Fibroblast of the aortic adventitia (primary cell): ENCODE measurements around the gene DYNC2H1. TPM values are rescaled to one million over a fixed set of nuclear protein-coding genes. Genes with fewer than 3 reads are reported as not detected.

Experiments
- DNase-seq: peaks from one replicate; pipeline ENCODE4 v3.0.0-alpha.2; 2010; ENCODE audit warnings: low read depth
- H3K4me3 ChIP-seq: 2 replicates; pipeline ENCODE4 v1.5.1; 2011; ENCODE audit warnings: low read depth, mild to moderate bottlenecking, control low read depth, low read length, moderate library complexity
- total RNA-seq: library from RNA; depleted of rRNA; stranded (reverse); fragments of >200 nt; gene quantifications from 2 replicates; pipeline ENCODE4 v1.2.3, GENCODE V29; 2012; ENCODE audit warnings: low replicate concordance
- TF ChIP-seq, protein P1 (sequence below): IDR thresholded peaks from 2 replicates; pipeline ENCODE4 v1.5.1; 2011; ENCODE audit warnings: mild to moderate bottlenecking, low read length, control low read depth, inconsistent platforms; ENCODE audit not compliant: insufficient read depth

The DYNC2H1 gene
- total RNA-seq, 1 donor = 74.0 TPM

DNA sequence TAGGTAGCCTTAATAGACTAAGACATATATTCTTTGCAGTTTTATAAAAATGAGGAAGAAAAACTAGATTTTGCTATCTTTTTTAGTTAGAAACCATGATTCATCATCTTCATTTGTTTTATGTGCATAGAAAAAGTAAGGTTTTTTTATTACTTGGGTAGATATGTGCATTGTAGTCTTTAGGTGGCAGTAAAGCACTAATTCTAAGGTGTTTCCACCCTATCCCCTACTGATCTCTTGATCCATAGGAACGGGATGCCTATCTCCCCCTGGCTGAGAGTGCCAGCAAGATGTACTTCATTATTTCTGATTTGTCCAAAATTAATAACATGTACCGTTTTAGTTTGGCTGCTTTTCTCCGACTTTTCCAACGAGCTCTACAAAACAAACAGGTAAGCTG, 148.1 kb downstream of the DYNC2H1 start:
- TF ChIP-seq, protein P1, sequence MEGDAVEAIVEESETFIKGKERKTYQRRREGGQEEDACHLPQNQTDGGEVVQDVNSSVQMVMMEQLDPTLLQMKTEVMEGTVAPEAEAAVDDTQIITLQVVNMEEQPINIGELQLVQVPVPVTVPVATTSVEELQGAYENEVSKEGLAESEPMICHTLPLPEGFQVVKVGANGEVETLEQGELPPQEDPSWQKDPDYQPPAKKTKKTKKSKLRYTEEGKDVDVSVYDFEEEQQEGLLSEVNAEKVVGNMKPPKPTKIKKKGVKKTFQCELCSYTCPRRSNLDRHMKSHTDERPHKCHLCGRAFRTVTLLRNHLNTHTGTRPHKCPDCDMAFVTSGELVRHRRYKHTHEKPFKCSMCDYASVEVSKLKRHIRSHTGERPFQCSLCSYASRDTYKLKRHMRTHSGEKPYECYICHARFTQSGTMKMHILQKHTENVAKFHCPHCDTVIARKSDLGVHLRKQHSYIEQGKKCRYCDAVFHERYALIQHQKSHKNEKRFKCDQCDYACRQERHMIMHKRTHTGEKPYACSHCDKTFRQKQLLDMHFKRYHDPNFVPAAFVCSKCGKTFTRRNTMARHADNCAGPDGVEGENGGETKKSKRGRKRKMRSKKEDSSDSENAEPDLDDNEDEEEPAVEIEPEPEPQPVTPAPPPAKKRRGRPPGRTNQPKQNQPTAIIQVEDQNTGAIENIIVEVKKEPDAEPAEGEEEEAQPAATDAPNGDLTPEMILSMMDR = peak; percentile 35
- H3K4me3 ChIP-seq = no peak overlapping the region
- DNase-seq = peak; percentile 40

GRCh38 chr11:103266167-103266831, 157.1 kb downstream of the DYNC2H1 start:
- DNase-seq = no peak
- no peak overlapping the region for H3K4me3 ChIP-seq
- TF ChIP-seq, protein P1 = no peak

DNA sequence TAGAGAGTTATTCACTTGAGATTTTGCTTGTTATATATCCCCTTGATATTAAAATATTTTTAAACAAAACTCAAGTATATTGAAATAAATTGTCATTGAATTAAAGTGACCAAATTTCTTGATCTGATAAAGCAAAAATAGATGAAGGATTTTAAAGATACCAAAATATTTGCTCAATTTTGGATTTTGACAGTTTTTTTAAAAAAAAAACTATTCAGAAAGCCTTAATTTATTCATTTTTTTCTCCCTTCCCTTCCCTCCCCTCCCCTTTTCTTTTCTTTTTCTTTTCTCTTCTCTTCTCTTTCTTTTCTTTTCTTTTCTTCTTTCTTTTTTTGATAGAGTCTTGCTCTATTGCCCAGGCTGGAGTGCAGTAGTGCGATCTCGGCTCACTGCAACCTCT, 163.7 kb downstream of the DYNC2H1 start:
- no peak overlapping the region for H3K4me3 ChIP-seq
- TF ChIP-seq, protein P1 = no peak
- DNase-seq = no peak

- H3K4me3 ChIP-seq = no peak overlapping the region
- no peak for DNase-seq
- TF ChIP-seq, protein P1 = no peak
These were observed 164.8 kb downstream of the DYNC2H1 start for GRCh38 chr11:103274025-103274424.

GRCh38 chr11:103279821-103280220, 170.6 kb downstream of the DYNC2H1 start:
- DNase-seq = peak; percentile 3
- TF ChIP-seq, protein P1 = no peak
- H3K4me3 ChIP-seq = no peak overlapping the region

DNA sequence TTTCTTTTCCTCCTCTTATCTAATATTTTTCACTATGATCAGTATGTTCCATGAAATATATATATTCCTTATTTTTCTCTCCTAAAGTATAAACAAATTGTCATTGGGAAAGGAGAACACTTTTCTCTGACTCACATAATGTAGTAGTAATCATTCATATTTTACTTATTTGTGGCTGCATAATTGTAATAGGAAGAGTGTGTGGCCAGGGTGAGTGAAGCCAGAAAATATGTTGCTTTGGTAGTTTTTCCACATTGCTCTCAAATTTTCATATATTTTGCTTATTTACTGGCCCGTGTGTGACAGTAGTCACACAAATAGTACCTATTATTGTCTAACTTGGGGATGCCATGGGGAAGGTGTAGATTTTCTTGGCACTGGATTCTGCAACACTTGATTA, 172.1 kb downstream of the DYNC2H1 start:
- TF ChIP-seq, protein P1 = no peak
- no peak overlapping the region for H3K4me3 ChIP-seq
- DNase-seq = no peak

DNA sequence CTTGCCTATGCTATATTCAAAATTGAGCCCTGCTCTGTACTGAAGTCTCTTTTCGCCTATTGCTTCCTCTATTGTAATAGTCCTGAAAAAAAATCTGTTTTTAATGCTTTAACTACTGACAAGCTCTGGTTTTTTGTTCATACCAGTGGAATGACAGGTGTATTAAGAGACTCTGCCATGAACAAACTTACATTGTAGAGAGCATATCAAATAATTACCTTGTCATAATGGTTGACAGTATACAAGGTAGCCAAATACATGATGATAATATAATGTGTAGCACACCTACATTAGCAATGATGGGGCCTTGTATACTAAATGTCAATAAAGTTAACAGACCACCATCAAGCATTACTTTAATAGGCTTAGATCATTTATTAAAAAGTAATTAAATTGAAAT, 175.0 kb downstream of the DYNC2H1 start:
- no peak for DNase-seq
- TF ChIP-seq, protein P1 = no peak
- H3K4me3 ChIP-seq = no peak overlapping the region
